Heart left ventricle (tissue), 16 donors: ENCODE measurements around the gene MYH14. TPM values are rescaled to one million over a fixed set of nuclear protein-coding genes. Genes with fewer than 3 reads are reported as not detected.

Source experiments
- ATAC-seq, 4 donors: fragments of 200-7000 bp; cut with Tn5 transposase; one replicate each; pipeline ENCODE4 v1.9.1; 2020 to 2022; ENCODE audit warnings: moderate library complexity in 4 of 4, mild to moderate bottlenecking in 3 of 4, moderate number of reproducible peaks in 1 of 4
- DNase-seq, 5 donors: peaks; one replicate each; pipeline ENCODE4 v3.0.0-alpha.2; 2020
- H3K27ac ChIP-seq, 12 donors: fragments of 200-600 bp; sonication (generic) in 4 of 12; one replicate each; pipeline versions ENCODE4 v1.5.0 to v1.8.0; 2016 to 2022; ENCODE audit warnings: mild to moderate bottlenecking in 2 of 12
- H3K27me3 ChIP-seq, 9 donors: fragments of 200-600 bp; sonication (generic) in 2 of 9; one replicate each; pipeline versions ENCODE4 v1.5.1 to v1.8.0; 2016 to 2022; ENCODE audit warnings: mild to moderate bottlenecking in 3 of 9
- H3K36me3 ChIP-seq, 9 donors: fragments of 200-600 bp; sonication (generic) in 2 of 9; one replicate each; pipeline versions ENCODE4 v1.5.0 to v1.8.0; 2018 to 2022; ENCODE audit warnings: mild to moderate bottlenecking in 2 of 9
- H3K4me1 ChIP-seq, 12 donors: fragments of 200-600 bp; sonication (generic) in 4 of 12; one replicate each; pipeline versions ENCODE4 v1.5.0 to v1.8.0; 2016 to 2022; ENCODE audit warnings: mild to moderate bottlenecking in 3 of 12
- H3K4me3 ChIP-seq, 12 donors: fragments of 200-600 bp; sonication (generic) in 4 of 12; one replicate each; pipeline versions ENCODE4 v1.5.0 to v1.8.0; 2017 to 2022; ENCODE audit warnings: mild to moderate bottlenecking in 9 of 12, moderate library complexity in 4 of 12
- H3K9me3 ChIP-seq, 12 donors: fragments of 200-600 bp; sonication (generic) in 4 of 12; one replicate each; pipeline versions ENCODE4 v1.5.0 to v1.8.0; 2016 to 2022; ENCODE audit warnings: mild to moderate bottlenecking in 1 of 12
- CTCF ChIP-seq, 12 donors: fragments of 200-600 bp; sonication (generic) in 4 of 12; IDR thresholded peaks; one replicate each; pipeline versions ENCODE4 v1.5.0 to v1.8.0; 2018 to 2022; ENCODE audit warnings: antibody characterized with exemption in 12 of 12, mild to moderate bottlenecking in 5 of 12
- POLR2A ChIP-seq, 2 donors: fragments of 450-650 bp; IDR thresholded peaks; one replicate each; pipeline ENCODE4 v1.6.1; 2017; ENCODE audit warnings: antibody characterized with exemption in 2 of 2, mild to moderate bottlenecking in 2 of 2, moderate library complexity in 2 of 2
- WGBS, 4 donors: extraction: QIAGEN DNeasy Blood & Tissue Kit in 2 of 4; methylation state at CpG; one replicate each; pipeline versions ENCODE4 v1.1.5 to v1.1.7; 2013 to 2018; 5-methylcytosine and 5-hydroxymethylcytosine counted together
- intact Hi-C, 10 donors: fragments of 100-400 bp; cut with DNase I; formaldehyde crosslinking; loops; one replicate each; pipeline versions ENCODE4 v1.11.1 to v1.14.2; 2022
- polyA plus RNA-seq, 2 donors: library from polyadenylated mRNA; stranded (reverse); fragments of 200-250 nt; gene quantifications; one replicate each; pipeline ENCODE4 v1.2.3, GENCODE V29; 2013
- total RNA-seq, 9 donors: library from RNA; depleted of rRNA in 2 of 9; stranded (reverse); fragments of >200 nt in 2 of 9; fragmentation: NEBNext Ultra II Directional in 3 of 9; extraction: Animal tissue kit (Norgen Biotek cat#: 25700) in 3 of 9; gene quantifications; one replicate each; pipeline versions ENCODE4 v1.1.0 to v1.2.4, GENCODE V29; 2016 to 2023
- donor health status: ischemic (EF 13 %, LVEDD 7.1; RV severe dilation, severe dysfunction).
- donor health status: healthy with polysubstance abuse.
- donor health status: DM: no; HTN: yes; CAD: no.
- donor health status: DM: no; HTN: no; CAD: no.
- donor health status: ischemic (EF 25% LVEDD 6.9; RV normal size, moderate dysfunction).
- donor health status: ischemic (EF 25% LVEDD 5.7; RV mildly dilated, moderate dysfunction).
- donor health status: healthy.
- donor health status: DM: yes; HTN: yes; CAD: no.
- donor health status: ischemic (EF 35%, LVEDD 5.7; RV mildly dilated, moderate dysfunction).
- donor health status: nonischemic (EF 11% LVEDD 7.7; RV severe dilation, severe dysfunction).
- donor health status: DM: yes; HTN: yes; CAD: no.
- donor health status: PGD.
- donor health status: ischemic (EF 29% LVEDD 5.4; RV normal size, mild dysfunction).
- donor health status: nonischemic (EF 23%, LVEDD 6.1; RV moderate dilation, normal function).

Gene MYH14
- total and polyA plus RNA-seq, 11 donors, result 45.8 to 132 (median 90.5) TPM

GRCh38 chr19:50272263-50272897 is 69.0 kb downstream of the MYH14 start:
- H3K9me3 ChIP-seq, result no peaks in the 10 kb centered on the region
- H3K27me3 ChIP-seq, result no peaks in the 10 kb centered on the region
- peaks cover 0 to 4% (median 0%) of the 10 kb centered on the region in 12 donors for H3K4me1 ChIP-seq
- H3K27ac ChIP-seq, result no peak overlapping the region
- intact Hi-C loops, result no loop called here
- DNase-seq, result no peak
- TF ChIP-seq POLR2A (IDR thresholded peaks at IDR 0.05) (no peak), CTCF (IDR thresholded peaks at IDR 0.05) (no peak)
- peaks cover 0 to 54% (median 8%) of the 10 kb centered on the region in 9 donors for H3K36me3 ChIP-seq
- no peak for ATAC-seq
- H3K4me3 ChIP-seq, result no peak overlapping the region
- 70 to 83% (median 78%) methylated on average over 11 to 14 of the region's 14 CpGs for WGBS, 4 donors

DNA sequence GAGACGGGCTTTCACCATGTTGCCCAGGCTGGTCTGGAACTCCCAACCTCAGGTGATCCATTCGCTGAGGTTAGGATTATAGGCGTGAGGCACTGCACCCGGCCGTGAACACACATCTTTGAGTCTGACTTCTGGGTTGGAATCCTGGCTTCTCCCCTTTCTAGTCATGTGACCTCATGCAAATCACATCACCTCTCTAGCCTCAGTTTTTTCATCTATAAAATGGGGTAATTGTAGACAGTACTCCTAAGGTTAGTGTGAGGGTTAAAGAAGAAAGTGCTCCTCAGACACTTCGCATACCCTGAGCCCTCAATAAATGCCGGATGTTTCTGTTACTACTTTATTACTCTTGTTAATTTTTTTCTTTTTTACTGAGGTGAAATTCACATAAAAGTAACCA is 70.4 kb downstream of the MYH14 start:
- intact Hi-C loops, result no loop called here
- H3K4me1 ChIP-seq, result peaks cover 0 to 4% (median 0%) of the 10 kb centered on the region in 12 donors
- DNase-seq (no peak), ATAC-seq (no peak)
- no peak overlapping the region for H3K4me3 ChIP-seq
- H3K9me3 ChIP-seq, result no peaks in the 10 kb centered on the region
- H3K27ac ChIP-seq, result no peak overlapping the region
- no peak for TF ChIP-seq CTCF (IDR thresholded peaks at IDR 0.05)
- TF ChIP-seq POLR2A (IDR thresholded peaks at IDR 0.05), result no peak
- WGBS, 4 donors, result 81 to 91% (median 87%) methylated on average over 7 of the region's 7 CpGs
- no peaks in the 10 kb centered on the region for H3K27me3 ChIP-seq
- H3K36me3 ChIP-seq, result peaks cover 0 to 55% (median 8%) of the 10 kb centered on the region in 9 donors

DNA sequence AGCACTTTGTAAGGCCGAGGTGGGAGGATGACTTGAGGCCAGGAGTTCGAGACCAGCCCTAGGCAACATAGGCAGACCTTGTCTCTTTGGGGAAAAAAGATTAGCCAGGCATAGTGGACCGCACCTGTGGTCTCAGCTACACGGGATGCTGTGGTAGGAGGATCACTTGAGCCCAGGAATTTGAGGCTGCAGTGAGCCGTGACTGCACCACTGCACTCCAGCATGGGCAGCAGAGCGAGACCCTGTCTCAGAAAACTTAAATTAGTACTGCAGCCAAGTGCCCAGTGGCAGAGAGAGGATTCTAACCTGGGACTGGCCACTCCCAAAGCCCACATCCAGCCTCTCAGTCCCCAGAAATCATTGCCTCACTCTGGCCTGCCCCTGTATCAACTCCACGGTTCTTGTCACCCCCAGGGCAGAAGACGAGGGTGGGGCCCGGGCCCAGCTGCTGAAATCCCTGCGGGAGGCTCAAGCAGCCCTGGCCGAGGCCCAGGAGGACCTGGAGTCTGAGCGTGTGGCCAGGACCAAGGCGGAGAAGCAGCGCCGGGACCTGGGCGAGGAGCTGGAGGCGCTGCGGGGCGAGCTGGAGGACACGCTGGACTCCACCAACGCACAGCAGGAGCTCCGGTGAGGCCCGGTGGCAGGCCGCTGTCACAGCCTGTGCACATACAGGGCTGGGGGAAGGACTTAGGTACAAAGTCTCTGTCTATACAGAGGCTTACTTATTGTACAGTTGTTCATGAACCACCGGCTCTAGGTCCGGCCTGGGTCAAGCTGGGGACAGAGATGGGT is 72.4 kb downstream of the MYH14 start:
- TF ChIP-seq CTCF (IDR thresholded peaks at IDR 0.05) (no peak), POLR2A (IDR thresholded peaks at IDR 0.05) (no peak)
- intact Hi-C loops, result no loop called here
- 76 to 85% (median 77%) methylated on average over 22 to 26 of the region's 26 CpGs for WGBS, 4 donors
- Histone ChIP-seq H3K27me3 (no peaks in the 10 kb centered on the region), H3K9me3 (no peaks in the 10 kb centered on the region), H3K27ac (no peak overlapping the region), H3K4me3 (no peak overlapping the region), H3K4me1 (no peaks in the 10 kb centered on the region), H3K36me3 (peaks cover 0 to 62% (median 12%) of the 10 kb centered on the region in 9 donors)
- no peak for ATAC-seq
- DNase-seq, result no peak

DNA sequence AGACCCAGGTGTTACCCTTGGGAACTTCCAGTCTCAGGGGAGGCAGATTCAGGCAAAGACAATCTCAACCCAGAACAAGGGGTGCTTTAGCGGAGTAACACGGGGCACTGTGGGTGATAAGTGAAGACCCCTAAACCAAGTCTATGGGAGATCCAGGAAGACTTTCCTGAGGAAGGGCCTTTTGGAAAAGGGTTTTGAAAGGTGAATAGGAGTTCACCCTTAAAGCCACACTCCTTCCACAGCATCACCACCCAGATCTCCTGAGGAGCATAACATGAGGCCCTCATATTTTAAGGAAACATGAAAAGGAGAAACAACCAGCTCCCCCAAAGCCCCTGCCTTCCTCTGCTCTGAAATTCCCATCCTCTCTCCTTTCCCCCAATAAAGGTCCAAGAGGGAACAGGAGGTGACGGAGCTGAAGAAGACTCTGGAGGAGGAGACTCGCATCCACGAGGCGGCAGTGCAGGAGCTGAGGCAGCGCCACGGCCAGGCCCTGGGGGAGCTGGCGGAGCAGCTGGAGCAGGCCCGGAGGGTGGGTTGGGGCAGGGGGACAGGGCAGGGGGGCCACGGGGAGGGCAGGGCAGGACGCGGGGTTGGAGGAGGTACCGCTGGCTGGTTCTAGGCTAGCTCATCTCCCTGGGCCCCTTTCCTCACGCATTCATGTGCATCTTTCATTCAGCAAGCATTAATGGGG is 73.1 kb downstream of the MYH14 start:
- ATAC-seq (no peak), DNase-seq (no peak)
- Histone ChIP-seq H3K9me3 (no peaks in the 10 kb centered on the region), H3K4me3 (no peak overlapping the region), H3K4me1 (no peaks in the 10 kb centered on the region), H3K27ac (no peak overlapping the region), H3K27me3 (no peaks in the 10 kb centered on the region), H3K36me3 (peaks cover 0 to 63% (median 12%) of the 10 kb centered on the region in 9 donors)
- 82 to 88% (median 87%) methylated on average over 15 of the region's 15 CpGs for WGBS, 4 donors
- TF ChIP-seq POLR2A (IDR thresholded peaks at IDR 0.05), result no peak
- no peak for TF ChIP-seq CTCF (IDR thresholded peaks at IDR 0.05)
- intact Hi-C loops, result no loop called here
